Stimulated activated CD4-positive, alpha-beta T cell treated with anti-CD3 and anti-CD28 coated beads, Interleukin-2, amount 100 ng/mL, for 4 hours (primary cell): ENCODE data around the gene GLCCI1.

Experiments used
- DNase-seq: peaks from one replicate; pipeline ENCODE4 v3.0.0-alpha.2; 2020; ENCODE audit warnings: low read depth

The GLCCI1 gene

DNA sequence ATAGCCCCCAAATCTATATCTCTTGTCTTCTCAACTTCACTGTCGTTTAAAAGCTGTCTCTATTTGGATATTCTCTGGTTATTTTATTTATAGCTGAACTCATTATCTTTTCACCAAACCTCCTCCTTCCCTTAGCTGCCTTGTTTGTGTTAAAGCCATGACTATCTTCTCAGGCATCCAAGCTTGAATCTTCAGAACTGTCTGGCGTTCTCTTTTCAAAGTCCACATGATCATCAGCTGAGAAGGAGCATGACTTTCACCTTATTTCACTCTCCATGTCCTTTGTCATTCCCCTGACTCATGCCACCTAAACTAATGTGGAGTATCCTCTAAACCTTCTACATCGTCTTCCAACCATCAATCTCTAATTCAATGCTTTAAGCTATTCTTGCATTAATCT, 5.7 kb upstream of the GLCCI1 start:
- DNase-seq, result no peak

DNA sequence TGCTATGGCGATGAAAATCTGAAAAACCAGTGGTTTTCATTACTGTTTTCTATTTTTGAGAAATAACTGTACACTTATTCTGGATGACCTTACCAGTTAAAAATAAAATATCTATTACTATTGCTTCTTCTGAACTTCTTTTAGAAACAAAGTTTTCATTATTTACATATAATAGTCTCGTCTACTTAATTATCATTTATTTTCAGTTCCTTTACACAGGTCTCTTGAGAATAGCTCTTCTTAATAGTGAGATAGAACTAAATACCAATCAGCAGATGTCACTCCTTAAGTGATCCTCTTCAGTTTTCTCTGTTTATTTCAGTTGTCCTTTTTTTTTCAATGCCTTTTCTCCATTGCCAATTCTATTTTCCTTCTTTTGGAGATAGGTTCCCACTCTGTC, 4.3 kb upstream of the GLCCI1 start:
- DNase-seq, result no peak

DNA sequence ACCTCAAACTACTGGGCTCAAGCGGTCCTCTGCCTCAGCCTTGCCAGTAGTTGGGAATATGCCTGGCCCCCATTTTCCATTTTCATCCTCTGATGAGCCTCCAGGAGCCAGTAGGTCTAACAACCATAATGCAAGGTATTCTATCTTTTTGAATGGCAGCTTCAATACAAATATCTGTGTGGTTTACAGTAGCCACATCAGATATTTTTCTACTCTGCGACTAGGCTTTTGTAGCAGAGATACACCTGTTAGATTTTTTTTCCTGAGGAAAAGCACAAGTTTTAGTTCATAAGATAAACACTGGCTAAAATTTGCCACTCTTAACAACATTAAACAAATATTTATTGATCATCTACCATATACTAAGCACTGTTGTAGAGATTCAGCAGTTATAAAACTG, 3.9 kb upstream of the GLCCI1 start:
- DNase-seq, result no peak

DNA sequence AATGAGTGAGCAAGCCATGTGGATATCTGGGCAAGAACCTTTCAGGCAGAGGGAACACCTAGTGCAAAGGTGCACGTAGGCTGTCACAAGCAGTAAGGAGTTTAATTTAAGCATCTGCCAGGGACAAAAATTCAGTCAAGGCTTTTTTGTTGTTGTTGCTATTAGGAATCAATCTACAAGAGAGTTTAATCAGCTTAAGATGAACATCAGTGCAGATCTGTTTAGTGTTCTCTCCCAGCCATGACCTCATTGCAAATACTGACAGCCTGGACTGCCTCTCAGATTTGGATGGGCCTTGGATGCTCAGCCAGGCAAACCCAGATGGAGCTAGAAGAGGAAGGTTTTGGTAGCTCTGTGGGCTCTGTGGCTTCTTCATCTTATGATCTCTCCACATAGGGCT, 3.3 kb upstream of the GLCCI1 start:
- no peak for DNase-seq

DNA sequence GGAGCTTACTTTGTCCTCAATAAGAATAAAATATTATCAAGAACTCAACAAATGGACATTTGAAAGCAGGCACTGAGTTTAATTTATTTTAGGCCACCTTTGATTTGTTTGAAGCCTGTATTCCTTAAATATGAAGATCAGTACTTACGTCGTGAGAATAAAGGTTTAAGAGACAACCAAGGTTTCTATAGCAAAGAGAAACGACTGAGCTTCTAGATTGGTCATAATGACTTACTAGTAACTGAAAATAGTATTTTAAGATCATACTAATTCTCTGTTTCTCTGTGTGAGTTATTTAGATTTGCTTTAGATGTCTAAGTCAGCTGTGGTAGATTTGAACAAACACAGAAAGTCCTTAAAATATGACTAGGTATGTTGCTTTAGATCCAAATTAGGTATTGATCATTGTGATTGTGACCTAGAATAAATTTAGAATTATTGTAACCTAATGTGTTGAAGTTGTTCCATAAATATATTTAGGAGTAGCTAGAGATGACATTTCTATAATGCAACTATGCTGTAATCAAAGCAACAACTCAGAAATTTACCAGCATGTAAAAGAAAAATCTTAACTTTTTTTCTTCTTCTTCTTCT, 2.4 kb upstream of the GLCCI1 start:
- DNase-seq, result no peak

DNA sequence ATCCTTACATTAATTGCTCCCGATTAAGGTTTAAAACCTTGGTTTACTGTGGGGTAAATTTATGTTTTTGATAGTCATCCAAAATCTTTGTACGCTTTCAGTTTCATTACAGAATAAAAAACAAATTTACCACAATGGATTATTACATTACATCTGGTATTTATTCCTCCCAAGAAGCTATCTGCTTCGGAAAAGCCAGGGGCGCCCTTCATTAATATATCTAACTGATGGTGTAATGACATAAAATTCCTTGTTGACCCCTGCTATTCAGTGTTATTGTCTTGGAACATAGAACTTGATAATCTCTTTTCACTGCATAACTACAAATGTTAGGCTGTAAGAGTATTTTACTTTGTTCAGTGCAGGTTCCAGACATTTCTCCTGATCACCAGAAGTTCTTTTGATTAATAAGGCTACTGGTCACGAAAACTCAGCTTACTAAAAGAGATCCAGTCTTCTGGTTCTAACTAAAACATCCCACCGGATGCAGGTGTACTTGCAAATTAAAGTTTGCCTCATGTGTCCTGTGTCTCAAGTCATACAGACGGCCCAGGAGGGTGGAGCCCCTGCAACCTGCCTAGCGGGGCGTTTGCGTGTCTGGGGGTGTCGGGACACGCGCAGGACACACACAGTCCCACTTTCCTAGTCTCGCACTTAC, 581 bp upstream of the GLCCI1 start:
- DNase-seq, result no peak

DNA sequence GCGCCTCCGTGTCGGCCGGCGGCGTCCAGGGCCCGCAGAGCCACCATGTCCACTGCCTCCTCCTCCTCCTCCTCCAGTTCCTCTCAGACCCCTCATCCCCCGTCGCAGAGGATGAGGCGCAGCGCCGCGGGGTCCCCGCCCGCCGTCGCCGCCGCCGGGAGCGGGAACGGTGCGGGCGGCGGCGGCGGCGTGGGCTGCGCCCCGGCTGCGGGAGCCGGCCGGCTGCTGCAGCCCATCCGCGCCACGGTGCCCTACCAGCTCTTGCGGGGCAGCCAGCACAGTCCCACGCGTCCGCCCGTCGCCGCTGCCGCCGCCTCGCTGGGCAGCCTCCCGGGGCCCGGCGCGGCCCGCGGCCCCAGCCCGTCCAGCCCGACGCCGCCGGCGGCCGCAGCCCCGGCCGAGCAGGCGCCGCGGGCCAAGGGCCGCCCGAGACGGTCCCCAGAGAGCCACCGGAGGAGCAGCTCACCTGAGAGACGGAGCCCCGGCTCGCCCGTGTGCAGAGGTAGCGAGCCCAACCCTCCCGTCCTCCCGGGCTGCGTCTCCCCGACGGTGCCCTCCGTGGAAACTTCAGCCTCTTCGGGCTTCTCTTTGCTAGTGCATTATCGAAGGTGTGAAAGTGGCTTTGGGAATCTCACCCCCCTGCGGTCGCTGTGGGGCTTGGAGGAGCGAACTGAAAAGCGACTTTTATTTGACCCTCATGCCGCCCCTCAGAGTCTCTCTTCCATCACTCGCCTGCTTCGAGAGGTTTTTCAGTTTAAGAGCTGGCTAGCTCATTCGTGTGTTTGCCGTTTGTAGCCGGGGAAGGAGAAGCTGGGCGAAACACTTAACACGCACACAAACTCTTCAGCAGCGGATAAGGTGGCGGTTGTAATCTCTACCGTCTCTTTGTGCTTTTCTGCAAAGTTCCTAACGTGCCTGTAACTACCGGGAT, 975 bp downstream of the GLCCI1 start:
- no peak for DNase-seq

DNA sequence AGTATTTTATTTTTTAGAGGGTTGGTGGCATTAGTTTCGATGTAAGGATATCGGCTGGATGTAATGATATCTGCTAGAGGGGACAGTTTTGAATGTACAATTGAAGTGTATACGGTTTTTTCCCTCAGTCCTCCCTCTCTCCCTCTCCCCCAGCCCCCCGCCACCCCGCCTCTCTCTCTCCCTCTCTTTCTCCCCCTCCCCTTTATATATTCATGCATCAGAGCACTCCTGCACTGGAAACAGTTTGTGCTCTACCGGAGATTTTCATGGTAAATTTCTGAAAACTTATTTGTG, 1.6 kb downstream of the GLCCI1 start:
- no peak for DNase-seq

DNA sequence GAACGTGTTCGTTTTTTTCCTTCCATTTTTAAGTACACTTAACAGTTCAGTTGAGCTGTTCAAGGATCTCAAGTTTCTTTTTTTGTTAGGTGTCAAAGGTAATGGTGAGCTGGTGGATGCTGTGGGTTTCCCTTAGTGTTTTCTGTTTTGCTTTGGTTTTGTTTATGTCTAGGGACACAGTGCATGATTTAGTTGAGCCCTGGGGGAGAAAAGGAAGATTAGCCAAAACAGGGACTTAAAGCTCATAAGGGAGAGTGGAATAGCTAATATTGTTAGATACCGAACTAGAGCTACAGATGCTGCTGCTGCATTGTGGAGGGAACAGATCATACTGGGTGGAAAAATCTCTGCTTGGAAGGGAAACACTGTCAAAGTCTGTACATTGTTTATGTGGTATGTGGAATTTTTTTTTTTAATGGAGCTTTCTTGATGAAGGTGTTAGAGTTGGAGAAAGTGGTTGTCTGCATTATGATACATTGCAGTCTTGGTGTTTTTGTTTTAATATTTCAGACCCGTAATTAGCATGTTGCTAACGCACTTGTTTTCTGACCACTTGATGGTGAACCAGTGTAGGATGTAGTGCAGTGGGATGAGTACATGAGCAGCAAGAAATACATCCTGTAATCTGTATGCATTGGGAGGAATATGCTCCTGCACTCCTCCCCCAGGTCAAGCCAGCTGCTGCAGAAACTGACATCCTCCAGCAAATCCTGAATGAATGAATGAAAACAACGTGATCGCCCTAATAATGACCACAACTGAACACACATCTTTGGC, 2.1 kb downstream of the GLCCI1 start:
- no peak for DNase-seq

DNA sequence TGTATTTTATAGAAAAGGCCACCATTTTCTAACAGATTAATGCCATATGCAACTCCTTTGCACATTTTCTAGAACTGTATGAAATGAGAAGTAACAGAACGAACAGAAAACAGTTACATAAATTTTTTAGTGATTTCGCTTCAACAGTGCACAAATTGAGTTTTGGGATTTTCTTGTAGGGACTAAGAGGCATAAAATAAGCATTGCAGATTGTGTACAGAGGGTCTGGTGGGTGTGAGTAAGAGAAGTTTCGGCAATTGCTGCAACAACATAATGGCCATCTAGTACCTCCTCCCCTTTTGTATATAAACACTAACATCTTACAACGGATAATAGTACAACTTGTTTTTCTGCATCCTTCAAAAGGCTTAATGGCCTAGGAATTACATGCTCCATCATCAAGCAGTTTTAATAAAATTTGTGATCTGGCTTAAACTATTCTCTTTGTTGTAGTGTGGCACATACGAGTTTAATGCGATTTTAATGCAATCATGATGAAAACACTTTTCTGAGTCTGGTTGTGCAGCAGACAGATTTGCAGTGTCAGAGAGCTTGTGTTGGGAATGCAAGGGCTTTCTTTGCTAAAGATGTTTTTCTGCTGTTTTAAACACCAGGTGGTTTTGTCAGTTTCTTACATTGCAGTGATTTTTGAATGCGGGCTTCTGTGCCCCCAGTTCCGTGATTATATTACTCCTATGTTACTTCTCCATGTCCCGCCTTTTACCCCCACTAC, 2.9 kb downstream of the GLCCI1 start:
- DNase-seq, result no peak

DNA sequence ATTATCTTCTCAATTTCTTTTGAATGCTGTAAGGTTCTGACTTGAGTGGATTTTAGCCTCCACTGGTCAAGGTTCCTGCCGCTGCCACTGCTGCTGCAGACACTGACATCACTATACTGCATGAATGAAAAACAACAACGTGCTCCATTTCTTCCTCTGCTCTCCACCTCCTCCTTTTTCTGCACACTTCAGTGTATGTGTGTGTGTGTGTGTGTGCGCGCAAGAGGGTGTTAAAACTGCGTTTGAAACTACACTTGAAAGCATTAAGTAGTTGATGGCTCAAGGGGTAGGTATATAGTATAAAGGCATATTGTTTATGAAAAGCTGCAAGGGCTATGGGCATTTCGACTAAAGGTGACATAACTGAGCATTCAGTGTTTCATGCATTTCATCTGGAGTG, 3.5 kb downstream of the GLCCI1 start:
- DNase-seq, result no peak

DNA sequence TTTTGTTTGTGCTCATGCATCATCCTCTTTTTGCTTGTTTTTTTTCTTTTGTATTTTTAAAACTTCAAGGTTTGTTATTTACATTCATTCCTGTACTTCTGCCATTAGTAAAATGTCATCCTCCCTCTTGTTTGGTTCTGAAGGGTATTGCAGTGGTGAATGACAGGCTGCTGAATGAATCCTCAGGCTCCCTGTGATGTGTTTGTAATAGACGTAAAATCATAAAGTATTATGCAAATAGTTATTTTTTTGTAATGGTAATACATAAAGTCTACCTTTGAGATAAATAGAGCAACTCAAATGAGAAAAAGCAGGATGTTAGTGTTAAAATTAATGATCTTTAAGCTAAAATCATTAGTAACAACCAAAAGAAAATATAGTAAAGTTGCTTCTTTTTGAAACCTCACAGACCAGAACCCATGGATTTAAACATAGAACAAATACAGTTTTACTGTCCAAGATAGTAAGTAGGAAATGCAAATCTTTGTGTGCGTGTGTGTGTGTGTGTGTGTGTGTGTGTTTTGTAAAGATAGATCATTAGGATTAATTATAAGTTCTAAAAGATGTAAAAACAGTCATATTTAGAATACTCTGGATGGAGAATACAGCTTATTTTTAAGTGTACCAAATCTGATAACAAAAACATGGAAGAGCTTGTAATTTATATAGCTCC, 4.5 kb downstream of the GLCCI1 start:
- no peak for DNase-seq

DNA sequence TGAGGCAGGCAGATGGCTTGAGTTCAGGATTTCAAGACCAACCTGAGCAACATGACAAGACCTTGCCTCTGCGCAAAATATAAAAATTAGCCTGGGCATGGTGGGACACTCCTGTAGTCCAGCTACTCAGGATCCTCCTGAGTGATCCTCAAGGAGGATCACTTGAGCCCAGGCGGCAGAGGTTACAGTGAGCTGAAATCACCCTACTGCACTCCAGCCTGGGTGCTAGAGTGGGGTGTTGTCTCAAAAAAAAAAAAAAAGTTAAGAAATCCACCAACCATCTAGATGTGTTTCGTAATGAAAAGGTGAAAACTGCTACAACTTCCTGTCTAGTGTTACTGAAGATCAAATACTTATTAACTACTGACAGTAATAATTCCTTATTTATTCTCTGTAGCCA, 8.1 kb downstream of the GLCCI1 start:
- no peak for DNase-seq

DNA sequence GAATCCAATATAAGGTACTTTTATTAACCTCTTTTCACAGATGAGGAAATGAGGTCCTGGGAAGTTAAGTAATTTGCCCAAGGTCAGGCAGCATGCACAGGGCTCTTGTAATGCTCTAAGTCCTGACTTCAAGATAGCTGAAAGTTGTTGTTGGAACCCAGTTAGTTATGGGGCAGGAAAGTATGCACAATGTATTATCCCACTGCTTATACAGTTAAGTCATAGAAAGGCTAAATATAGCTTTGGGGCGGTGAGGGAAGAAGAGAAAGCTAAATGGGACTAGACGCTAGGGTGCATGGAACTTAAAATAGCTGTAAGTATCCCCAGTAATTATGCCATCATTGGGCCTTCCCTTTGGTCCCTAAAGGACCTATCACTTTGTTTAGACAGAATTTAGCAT, 9.2 kb downstream of the GLCCI1 start:
- no peak for DNase-seq

DNA sequence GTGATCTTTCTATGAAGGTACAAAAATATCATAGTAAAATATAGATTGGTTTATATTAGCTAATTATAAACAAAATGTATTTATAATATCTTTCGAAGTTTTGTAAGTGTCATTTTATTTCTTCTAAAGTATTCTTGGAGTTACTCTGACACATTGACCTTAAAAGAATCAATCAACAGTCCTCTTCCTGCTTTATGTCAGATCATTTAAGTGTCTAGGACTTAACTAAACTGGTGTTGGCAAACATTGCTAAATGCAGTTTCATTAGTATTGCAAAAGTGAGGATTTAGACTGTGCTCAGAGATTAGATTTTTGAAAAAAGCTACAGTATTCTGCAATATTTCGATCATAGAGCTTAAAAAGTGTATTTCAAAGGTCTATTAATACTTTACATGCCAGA, 10.3 kb downstream of the GLCCI1 start:
- no peak for DNase-seq

DNA sequence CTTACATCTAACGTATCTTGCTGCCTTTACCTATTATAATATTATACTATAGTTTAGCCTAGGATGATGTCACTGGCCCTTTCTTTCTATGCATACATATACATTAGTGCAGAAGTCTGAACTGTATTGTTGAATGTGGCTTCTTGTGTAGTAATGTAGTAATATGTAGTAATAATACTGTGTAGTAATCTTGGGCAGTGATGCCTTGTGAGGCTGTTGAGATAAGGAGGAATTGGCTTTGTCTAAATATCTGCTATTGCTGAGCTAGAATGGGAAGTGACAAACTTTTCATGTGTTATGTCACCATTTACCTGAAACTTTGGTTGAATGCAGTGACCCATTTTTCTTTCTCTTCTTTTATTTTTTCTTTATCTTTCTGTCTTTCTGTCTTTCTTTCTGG, 11.0 kb downstream of the GLCCI1 start:
- DNase-seq, result no peak

DNA sequence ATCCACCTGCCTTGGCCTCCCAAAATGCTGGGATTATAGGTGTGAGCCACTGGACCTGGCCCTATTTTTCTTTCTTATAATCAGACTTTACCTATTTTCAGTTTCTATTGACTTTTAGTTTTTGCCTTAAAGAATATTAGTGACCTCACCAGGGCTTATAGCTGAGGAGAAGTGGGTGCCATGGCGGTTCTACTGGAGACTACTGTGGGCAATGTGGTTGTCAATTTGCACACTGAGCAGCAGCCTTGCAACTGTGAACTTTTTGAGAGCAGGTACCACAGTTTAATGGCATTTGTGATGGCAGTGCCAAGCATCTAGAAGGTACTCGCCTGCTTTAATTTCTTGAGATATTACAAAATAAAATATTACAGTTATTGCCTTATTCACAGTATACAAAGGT, 11.5 kb downstream of the GLCCI1 start:
- DNase-seq, result no peak

DNA sequence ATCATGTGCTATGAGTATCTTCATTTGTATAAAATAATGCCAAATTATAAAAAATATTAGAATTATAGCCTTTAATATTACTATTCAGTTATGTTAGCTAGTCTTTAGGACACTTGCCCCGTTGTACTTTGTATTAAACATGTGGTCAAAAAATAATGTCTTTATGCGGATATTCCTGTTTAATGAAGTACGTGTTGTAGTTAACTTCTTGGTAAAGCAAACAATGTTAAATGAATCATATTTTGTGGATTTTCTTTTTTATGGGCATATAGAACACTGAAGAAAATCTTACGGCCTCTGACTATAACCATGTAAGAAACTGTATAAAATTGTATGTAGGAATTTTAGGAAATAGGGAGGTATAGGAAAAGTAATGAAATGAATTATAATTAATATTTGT, 14.3 kb downstream of the GLCCI1 start:
- DNase-seq, result no peak

DNA sequence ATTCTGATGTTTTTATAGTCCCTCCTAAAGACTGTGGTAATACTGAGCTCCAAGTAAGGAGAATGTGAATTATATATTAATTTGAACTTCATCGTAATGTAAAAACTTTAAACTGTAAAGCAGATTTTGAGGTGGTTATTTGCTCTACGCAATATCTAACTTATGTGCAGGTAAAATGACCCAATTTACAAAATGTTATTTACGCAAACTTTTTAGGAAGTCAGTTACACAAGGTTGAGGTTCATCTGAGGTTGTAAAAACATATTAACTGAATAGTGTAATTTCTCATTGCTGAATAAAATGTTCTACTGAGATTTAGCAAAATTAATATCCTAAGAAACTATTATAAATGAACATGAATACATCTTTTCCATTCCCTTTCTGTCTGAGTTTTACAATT, 15.8 kb downstream of the GLCCI1 start:
- no peak for DNase-seq

DNA sequence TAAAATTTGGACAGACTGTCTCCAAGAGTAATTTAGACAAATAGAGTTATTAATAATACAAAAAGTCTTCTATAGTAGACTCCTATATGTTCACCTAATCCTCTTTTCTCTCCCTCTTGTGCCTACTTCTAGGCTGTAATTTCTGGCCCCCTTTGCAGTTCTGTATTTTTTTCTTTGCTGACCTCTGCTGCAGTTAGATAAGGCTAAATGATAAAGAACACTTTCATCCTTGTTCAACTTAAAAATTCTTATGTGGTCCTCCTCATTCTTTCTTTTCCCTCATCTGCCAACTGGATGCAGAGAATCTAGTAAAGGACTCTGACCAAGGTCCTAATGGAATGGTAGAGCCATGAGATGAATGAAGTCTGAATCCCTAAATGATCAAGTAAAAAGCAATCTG, 20.1 kb downstream of the GLCCI1 start:
- no peak for DNase-seq

DNA sequence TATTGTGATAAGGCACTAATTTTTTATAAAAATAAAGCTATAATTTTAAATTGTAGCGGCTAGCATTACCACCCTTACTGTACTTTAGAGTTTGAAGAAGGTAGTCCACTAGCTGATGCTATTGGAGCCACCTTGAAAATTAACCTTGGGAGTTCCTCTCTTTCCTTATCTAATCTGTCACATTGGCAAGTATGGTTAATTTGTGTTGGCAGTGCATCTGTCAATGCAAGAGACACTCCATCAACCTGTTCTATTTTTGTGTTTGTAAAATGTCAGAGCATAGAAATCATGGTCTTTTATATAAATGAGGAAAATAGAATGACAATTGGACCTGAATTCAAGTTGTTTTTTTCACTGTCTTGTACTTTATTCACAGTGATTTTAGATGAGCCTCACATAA, 20.5 kb downstream of the GLCCI1 start:
- DNase-seq, result no peak
